PFSK-1 (cell line): ENCODE data around the gene EXOC6B.

Source experiments
- FOXP2 ChIP-seq: optimal IDR thresholded peaks from 2 replicates; pipeline ENCODE3; 2011; ENCODE audit warnings: borderline replicate concordance, control low read depth, inconsistent platforms; ENCODE audit not compliant: insufficient read depth; ENCODE audit errors: extremely low read length, extremely low read depth
- POLR2AphosphoS5 ChIP-seq: IDR thresholded peaks from 2 replicates; pipeline ENCODE4 v1.6.1; 2012; ENCODE audit warnings: low read depth, mild to moderate bottlenecking, control low read depth, low read length, moderate library complexity
- SIN3A ChIP-seq: IDR thresholded peaks from 2 replicates; pipeline ENCODE4 v1.6.1; 2012; ENCODE audit warnings: mild to moderate bottlenecking, low read length, moderate library complexity, borderline replicate concordance; ENCODE audit not compliant: insufficient read depth
- TAF1 ChIP-seq: IDR thresholded peaks from 2 replicates; pipeline ENCODE4 v1.6.1; 2012; ENCODE audit warnings: low read length, control low read depth, borderline replicate concordance; ENCODE audit not compliant: insufficient read depth
- TF ChIP-seq, protein P1 (sequence below), 2 experiments: IDR thresholded peaks; 2 replicates each; pipeline versions ENCODE4 v1.6.1 to v1.8.0; 2011 to 2012; ENCODE audit warnings: low read depth in 2 of 2, low read length in 2 of 2, control low read depth in 1 of 2, inconsistent platforms in 1 of 2, mild to moderate bottlenecking in 1 of 2, moderate library complexity in 1 of 2; ENCODE audit not compliant: insufficient read depth in 1 of 2

DNA sequence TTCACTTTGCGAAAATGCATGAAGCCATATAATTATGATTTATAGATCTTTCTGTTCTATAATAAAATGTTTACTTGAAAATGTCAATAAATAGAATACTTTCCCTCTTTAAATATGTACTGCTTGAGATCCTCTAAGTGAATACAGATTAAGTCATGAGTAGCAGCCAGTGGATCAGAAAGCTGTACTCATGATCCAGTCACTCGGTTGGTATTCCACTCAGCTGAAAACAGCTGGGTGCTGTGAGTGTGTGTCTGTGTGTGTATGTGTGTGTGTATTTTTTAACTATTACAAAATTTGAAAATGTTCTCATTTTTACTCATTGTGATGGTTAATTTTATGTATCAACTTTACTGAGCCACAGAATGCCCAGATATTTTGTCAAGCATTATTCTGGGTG is 536.5 kb downstream of the EXOC6B start:
- TF ChIP-seq, protein P1, sequence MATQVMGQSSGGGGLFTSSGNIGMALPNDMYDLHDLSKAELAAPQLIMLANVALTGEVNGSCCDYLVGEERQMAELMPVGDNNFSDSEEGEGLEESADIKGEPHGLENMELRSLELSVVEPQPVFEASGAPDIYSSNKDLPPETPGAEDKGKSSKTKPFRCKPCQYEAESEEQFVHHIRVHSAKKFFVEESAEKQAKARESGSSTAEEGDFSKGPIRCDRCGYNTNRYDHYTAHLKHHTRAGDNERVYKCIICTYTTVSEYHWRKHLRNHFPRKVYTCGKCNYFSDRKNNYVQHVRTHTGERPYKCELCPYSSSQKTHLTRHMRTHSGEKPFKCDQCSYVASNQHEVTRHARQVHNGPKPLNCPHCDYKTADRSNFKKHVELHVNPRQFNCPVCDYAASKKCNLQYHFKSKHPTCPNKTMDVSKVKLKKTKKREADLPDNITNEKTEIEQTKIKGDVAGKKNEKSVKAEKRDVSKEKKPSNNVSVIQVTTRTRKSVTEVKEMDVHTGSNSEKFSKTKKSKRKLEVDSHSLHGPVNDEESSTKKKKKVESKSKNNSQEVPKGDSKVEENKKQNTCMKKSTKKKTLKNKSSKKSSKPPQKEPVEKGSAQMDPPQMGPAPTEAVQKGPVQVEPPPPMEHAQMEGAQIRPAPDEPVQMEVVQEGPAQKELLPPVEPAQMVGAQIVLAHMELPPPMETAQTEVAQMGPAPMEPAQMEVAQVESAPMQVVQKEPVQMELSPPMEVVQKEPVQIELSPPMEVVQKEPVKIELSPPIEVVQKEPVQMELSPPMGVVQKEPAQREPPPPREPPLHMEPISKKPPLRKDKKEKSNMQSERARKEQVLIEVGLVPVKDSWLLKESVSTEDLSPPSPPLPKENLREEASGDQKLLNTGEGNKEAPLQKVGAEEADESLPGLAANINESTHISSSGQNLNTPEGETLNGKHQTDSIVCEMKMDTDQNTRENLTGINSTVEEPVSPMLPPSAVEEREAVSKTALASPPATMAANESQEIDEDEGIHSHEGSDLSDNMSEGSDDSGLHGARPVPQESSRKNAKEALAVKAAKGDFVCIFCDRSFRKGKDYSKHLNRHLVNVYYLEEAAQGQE (IDR thresholded peaks at IDR 0.05; ENCODE audit: insufficient read depth in 1 of 2, low read depth in 2 of 2, low read length in 2 of 2), result no peak
- TF ChIP-seq POLR2AphosphoS5, result no peak
- no peak for TF ChIP-seq SIN3A
- TF ChIP-seq TAF1, result no peak
- TF ChIP-seq FOXP2, result no peak
